GM18511 (cell line): ENCODE measurements around the gene MEF2A.

Experiments
- ATAC-seq: cut with Tn5 transposase; IDR thresholded peaks from one replicate; pipeline ENCODE4 v1.9.1; 2021; ENCODE audit warnings: mild to moderate bottlenecking, moderate library complexity; ENCODE audit not compliant: unreplicated experiment

Gene MEF2A

DNA sequence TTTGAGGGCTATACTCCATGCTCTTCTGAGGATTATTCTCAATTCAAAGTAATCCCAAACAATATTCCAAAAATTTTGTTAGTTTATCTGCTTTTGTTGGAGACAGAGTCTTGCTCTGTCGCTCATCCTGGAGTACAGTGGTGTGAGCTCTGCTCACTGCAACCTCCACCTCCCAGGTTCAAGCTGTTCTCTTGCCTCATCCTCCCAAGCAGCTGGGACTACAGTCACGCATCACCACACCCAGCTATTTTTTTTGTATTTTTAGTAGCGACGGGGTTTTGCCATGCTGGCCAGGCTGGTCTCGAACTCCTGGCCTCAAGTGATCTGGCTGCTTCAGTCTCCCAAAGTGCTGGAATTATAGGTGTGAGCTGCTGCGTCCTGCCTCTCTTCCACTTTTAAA is 39.1 kb downstream of the MEF2A start:
- no peak for ATAC-seq

DNA sequence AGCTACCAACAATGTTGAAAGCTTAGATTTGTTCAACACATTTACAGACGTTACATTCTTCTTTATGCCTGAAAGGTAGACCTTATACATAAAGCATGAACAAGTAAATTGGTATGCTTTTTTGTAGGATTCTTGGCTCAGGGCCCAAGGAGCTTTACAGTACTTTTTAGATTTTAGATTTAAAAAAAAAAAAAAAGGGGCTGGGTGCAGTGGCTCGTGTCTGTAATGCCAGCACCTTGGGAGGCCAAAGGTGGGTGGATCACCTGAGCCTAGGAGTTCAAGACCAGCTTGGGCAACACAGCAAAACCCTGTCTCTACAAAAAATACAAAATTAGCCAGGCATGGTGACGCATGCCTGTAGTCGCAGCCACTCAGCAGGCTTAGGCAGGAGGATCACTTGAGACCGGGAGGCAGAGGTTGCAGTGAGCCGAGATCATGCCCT is 39.7 kb downstream of the MEF2A start:
- no peak for ATAC-seq

DNA sequence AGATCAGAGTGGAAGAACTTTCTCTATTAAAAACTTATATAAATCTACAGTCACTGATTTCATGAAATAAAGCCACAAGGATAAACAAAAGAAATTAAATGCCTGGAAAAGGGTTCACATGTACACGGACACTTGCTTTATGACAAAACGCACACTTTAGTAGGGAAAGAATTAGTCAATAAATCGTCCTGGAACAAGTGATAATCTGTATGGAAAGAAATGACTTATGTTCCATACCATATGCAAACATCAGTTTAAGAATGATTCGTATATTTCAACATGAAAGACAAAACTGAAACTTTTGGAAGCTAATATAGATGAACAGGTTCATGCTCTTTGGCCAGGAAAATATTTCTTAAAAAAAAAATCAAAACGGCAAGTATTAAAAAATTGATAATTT is 40.2 kb downstream of the MEF2A start:
- ATAC-seq = no peak

DNA sequence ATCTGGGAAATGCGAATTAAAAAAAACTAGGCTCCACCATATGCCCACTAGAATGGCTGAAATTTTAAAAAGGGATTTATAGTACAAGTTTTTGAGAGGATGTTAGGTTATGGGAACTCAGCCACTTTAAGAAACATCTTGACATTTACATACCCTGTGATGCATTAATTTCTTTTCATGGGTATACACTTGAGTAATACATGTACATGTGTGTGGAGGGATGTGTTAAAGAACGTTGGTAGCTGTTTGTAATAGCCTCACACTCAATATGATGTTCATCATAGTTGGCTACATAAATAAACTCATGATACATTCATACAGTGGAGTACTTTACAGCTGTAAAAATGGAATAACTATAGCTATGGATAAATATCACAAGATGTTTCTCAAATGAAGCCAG is 40.9 kb downstream of the MEF2A start:
- ATAC-seq = peak; percentile 53

DNA sequence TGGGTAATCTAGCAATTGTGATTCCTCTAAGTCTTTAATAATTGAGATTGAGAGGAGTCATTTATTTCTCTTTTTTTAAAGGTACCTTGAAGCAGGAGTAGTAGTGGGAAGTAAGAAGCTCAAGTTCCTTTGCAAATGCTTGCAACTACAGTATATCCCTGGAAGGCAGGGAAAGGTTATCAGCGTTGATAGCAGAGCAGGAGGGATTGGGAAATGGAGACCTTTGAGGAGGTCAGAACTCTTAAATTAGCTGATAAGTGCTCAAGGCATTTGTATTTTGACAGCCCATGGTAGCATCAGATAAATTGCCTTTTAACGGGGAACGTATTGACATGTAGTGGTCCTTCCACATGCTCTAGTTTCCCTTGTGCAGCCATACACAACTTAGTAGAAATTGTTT is 47.7 kb downstream of the MEF2A start:
- no peak for ATAC-seq

DNA sequence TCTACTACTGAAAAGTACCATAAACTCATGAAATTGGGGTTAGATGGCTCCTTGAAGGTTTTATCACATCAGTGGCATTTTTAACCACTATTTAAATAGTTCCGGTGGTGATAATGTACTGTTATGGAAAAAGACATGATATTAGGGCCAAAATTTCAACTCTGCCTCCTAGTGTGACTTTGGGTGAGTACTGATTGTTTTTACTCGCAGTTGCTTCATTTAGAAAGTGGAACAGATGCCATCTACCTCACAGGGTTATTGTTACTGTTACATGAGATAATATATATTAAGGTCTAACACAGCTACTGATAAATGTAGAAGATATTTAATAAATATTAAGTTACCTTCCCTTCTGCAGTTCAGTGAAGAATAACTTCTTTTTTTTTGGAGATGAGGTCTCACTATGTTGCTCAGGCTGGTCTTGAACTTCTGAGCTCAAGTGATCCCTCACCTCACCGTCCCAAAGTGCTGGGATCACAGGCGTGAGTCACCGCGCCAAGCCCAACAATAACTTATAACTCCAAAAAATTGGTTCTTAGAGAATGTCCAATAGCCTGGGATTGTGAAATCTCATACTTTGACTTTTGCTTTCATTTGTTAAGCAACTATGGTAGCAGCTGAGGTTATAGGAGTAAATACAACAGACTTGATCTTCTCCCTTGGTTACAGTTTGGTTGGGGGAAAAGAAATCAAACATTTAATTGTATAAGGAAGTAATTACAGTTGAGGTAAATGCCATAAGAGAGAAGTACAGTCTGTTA is 48.3 kb downstream of the MEF2A start:
- ATAC-seq = no peak

DNA sequence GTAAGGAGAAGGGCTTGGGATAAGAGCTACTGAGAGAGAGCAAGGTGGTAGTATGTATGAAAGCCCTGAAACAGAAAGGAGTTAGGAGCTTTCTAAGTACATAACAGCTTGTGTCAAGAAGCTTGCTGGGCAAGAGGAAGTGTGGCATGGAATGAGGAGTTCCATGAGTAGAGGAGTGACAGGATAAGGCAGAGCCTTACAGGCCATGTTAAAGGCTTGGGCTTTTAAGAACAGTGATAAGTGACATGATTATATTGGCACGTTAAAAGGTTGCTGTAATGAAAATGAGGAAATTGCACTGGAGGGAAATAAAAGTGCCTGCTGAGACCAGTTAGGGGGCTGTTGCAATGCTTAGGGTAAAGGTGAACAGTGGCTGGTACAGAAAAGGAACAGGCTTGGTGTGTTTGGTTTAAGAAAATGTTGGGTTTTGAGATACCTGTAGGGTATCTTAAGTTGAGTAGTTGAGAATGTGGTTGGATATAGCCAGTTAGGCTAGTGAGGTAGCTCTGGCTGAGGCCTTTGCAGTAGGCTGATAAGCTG is 49.0 kb downstream of the MEF2A start:
- peak; percentile 57 for ATAC-seq

DNA sequence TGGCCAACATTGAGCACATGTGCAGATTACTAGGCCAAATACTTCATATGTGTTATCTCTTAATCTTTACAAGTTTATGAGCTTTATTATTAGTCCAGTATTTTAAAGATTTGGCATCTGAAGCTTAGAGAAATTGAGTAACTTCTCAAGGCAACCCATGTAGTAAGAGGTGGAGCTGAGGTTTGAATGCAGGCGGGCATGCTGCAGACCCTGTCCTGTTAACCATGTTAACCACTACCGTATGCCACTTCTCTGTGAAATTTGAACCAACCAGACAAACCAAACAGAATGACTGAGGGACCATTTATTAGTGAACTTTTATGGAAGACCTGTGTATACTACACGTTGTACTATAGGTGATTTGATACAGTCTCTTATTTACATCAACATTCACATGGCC is 49.7 kb downstream of the MEF2A start:
- no peak for ATAC-seq

DNA sequence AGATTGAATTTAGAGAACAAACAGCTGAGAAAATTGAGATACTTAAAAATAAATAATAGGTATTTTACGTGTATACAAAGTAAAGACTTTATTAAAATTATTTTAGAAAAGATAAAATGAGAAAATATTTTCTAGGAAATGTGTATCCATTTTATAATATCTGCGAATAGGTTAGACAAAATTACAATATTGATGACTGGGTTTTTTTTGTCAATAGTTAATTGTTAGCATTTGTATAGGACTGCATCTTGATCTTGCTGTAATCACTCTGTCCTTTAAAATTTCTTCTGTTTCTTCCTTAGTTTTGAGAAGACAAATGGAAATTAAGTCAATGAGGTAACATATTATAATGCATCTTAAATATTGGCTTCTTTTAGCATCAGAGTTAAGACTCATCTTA is 50.3 kb downstream of the MEF2A start:
- no peak for ATAC-seq

DNA sequence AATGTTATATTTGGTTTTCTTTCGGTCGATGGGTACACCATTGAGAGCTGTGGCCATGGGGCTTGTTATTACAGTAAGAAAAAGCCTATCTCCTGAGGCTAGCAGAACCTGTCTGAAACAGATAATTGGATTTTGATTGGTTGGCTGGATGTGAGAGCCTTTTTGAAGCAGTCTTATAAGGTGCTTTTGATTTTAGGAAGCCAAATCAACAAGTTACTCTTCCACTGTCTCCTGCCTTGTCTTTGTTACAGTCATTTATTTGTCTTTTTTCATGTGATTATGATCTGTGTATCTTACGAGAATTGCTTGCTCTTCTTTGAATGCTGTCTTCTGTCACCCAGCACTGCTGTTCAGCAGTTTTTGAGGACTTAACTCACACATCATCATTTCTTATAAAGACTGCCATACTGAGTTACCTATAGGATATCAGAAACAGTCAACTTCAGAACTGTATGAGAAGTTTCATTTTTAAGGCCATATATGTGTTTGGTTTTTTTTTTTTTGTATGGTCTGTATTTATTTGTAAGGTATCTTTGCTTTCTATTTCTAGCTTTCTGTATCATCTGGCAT is 51.1 kb downstream of the MEF2A start:
- ATAC-seq = no peak

DNA sequence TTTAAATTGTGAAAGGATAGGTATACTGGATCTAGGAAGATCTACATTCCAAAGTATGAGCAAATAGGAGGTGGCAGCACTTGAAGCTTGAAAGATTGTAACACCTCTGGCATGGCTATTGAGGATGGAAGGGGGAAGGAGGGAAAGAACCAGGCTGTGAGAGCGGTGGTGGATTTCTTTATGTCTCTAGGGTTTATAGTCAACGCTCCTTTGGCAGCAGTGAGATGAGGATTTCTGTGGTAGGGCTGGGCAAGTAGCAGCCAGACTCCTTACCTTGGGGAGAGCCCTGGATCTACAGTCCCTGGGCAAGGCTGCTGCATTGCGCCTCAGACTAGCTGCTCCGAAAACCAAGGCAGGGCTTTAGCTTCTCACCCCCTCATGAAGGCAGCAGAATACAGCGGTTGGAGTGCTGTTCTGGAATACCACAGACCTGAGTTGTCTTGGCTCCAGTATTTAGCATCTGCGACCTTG is 53.2 kb downstream of the MEF2A start:
- no peak for ATAC-seq

DNA sequence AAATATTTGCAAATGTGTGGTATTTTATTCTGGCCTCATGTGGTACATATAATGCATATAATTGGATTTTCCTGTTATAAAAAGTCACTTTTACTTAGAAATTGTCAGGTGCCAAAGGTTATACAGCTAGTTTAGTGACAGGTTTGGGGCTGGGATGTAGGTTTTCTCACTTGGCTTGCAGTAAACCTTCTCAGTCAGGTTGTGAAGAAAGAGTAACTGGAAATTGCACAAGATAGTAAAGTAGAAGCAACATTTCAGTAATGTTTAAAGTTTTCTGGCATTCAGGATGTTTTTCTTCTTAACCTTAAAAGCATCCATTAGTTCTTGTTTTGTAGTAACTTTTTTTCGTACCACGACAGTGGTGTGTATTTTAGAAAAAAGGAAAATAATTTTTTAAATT is 53.9 kb downstream of the MEF2A start:
- no peak for ATAC-seq

DNA sequence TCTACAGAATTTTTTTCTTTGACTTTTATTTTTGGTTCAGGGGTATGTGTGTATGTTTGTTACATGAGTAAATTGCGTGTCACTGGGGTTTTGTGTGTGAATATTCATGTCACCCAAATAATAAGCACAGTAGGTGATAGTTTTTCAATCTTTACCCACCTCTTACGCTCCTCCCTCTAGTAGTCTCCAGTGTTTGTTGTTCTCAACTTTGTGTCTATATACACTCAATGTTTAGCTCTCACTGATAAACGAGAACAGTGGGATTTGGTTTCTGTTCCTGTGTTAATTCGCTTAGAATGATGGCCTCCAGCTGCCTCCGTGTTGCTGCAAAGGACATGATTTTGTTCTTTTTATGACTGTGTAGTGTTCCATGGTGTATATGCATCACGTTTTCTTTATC is 54.4 kb downstream of the MEF2A start:
- no peak for ATAC-seq

DNA sequence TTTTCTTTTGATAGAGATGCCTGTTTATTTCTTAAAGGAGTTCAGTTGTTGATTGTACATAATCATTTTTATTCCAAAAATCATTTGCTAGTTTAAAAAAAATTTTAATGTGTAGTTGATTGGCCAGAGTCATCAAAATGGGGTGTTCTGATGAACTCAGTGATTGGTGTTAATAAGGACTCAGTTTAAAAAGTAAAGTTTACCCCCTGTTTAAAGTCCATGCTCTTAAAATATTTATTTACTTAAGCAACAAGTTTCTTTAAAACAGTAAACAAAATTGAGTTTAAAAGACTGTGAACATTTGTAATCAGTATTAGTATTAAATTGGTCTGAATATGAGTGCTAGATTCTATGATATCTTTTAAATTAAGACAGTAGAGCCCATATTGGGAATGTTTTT is 56.0 kb downstream of the MEF2A start:
- ATAC-seq = no peak

DNA sequence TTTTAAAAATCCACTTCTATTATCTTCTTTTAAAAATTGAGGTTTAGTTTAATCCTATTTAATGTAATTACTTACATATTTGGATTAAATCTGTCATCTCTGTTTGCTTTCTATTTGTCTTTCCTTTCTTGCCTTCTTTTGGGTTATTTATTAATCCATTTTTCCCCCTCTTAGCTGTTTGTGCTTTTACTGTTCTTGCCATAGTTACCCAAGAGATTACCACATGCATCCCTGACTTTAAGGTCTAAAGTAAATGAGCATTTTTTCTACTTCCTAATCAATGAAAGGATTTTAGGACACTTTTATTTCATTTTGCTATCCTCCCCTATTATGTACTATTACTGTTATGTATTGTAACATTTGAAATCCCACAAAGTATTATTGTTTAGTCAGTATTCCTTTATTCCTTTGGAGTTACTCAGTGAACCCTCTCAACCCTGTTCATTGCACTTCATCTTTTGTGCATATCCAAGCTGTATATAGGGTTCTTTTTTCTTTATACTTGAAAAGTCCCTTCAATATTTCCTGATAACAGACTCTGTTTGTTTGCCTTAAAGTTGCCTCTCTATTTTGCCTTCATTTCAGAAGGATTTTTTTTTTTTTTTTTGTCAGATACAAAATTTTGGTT is 62.7 kb downstream of the MEF2A start:
- ATAC-seq = no peak

DNA sequence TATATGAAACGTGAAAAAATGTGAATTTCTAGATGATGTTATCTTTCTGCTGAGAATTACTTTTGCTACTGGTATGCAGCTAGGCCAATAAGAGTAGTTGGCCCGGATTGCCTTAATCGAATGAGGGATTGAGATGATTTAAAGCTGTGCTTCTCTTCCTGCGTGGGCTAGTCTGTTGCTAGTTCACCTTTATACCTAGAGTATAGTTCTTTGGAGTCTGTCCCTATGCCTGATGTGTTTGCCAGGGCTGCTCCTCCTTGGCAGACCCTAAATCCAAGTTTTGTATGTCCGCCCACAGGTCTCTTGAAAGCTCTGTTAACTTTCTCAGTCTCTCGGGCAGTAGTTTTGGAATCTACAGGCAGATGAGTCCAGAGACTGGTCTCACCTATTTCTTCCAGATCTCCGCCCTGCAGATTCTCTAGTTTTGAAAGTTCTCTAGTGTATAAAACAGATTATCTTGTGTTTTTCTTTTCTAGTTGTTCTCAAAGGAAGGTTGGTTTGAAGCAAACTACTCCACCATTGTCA is 64.9 kb downstream of the MEF2A start:
- ATAC-seq = peak; percentile 32

DNA sequence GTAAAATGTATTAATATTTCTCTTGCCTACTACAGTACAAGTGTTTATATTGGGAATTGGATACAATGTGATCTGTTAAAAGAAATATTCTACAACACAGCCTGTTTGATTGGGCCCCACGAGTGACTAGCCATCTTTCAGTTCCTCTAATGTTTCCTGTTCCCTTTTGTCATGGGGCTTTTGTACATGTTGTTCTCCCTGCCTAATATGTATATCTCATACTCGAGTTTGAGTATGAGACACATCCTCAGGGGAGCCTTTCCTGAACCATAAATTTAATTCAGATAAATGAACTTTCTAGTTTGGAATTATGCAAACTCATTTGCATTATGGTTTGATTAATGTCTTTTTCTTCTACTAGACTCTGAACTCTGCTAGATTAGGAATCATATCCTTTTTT is 65.5 kb downstream of the MEF2A start:
- ATAC-seq = peak; percentile 93

DNA sequence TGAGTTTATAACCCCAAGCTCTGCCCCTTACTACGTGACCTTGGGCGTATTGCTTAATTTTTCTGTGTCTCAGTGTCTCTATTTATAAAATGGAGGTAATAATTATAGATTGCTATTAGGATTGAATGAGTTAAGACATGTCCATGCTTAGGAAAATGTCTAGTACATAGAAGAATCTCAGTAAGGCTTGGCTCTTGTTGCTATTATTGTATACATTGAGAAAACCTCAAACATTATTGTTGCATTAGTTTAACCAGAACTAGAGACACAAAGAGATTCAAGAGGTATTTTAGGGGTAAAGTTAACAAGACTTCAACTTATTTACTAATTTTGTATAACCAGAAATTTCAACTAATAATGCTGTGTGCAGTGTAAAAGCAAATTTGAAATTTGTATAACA is 66.7 kb downstream of the MEF2A start:
- no peak for ATAC-seq

DNA sequence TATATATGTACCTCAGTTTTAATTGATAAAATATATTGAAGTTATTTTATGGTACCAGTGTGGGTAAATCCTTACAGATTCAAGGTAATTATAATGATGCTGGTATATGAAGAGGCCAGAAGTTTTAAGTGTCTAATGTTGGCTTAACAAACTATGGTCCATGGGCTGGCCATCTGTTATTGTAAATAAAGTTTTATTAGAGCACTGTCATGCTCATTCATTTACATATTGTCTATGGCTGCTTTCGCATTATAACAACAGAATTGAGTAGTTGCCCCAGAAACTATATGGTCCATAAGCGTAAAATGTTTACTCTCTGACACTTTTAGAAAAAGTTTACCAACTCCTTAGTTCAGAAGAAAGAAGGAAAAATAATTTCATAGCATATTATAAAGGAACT is 67.9 kb downstream of the MEF2A start:
- no peak for ATAC-seq

DNA sequence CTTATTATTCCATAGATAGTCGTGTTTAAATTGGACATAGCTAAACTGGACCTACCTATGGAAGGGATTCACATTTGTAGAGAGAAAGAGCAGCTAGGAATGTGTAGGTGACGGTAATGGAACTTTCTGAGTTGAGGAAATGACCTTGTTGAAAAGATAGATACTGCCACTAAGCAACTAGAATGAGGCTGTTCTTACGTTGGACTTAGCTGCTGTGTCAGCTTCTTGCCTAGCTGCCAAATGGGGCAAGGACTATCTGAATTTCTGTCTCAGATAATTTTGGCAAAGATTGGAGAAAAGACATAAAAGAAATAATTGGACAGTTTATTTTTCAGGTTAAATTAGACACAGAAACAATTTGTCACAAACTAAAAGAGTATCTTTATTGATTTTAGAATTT is 68.8 kb downstream of the MEF2A start:
- no peak for ATAC-seq

DNA sequence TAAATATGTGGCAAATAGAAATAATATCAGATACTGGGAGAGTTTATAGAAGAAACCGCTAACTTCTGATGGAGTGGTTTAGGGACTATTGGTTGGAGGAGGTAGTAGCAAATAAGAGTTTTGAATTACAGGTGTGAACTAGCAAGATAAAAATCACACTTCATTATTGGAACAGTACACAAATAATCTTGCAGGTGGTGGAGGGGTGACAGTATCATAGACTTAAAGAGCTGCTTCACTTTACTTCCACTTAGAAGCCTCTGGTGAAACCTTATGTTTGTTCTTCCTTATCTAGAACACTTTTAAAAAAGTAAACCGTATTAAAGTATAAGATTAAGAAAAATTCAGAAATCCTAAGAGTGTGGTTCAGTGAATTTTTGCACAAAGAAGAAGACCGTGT is 69.4 kb downstream of the MEF2A start:
- no peak for ATAC-seq

DNA sequence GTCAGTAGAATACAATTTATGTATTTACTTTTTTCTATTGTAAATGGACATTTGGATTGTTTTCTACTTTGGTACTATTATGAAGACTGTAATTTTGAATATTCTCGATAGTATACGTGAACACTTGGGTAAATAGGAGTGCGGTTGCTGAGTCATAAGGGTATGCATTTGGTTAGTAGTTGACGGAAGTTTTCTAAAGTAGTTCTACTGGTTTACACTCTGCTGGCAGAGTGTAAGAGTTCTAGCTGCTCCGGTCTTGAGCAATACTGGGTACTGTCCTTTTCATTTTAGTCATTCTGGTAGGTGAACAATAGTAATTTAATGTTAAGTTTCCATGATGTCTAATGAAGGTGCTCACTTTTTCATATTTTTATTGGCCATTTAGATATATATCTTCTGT is 70.0 kb downstream of the MEF2A start:
- peak; percentile 54 for ATAC-seq
